SKM-1 (cell line): Measurements from ENCODE around the gene B3GNT8.
"Not testable (repeated sequence)": the region's sequence is repeated elsewhere in the genome, so short reads cannot be mapped to it uniquely, and the experiment has no call there.

Source experiments
- DNase-seq: peaks from one replicate; lab custom pipeline; 2025; ENCODE audit not compliant: unreplicated experiment; lab: John Stamatoyannopoulos, UW

Gene B3GNT8, protein sequence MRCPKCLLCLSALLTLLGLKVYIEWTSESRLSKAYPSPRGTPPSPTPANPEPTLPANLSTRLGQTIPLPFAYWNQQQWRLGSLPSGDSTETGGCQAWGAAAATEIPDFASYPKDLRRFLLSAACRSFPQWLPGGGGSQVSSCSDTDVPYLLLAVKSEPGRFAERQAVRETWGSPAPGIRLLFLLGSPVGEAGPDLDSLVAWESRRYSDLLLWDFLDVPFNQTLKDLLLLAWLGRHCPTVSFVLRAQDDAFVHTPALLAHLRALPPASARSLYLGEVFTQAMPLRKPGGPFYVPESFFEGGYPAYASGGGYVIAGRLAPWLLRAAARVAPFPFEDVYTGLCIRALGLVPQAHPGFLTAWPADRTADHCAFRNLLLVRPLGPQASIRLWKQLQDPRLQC

DNA sequence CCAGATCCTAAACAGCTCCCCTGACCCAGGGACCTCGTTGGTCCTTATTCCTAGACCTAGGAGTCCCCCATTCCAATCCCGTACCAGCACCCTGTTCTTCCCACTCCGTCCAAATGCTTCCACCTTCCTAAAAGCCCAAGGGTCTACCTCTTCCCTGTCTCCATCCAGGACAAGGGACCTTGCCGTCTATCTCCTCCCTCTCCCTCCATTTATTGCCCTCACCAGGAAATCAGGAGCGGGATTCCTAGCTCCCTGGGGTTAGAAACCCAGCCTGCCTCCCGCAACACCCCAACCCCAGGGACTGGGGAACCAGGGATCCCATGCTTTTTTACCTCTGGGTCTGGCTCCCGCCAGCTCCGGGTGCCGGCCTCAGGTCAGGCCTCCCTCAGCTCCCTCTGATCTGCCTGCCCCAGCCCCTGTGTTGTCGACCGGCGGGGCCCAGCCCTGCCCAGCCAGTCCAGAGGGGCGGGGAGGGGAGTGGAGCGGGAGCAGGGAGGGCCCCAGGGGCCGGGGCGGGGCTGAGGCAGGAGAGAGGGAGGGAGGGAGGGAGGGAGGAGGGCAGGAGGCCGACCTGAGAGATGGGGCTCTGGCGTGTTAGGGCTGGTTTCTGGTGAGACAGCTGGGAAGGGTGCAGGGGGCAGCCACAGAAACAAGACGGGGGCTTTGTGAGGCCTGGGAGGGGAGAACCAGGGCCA is at the start of gene B3GNT8:
TSS of gene B3GNT8 (minus strand) at position 423 of the 695 bp plus-strand sequence. CDS start 596 bp downstream, outside the sequence.
- peak; percentile 42 for DNase-seq

DNA sequence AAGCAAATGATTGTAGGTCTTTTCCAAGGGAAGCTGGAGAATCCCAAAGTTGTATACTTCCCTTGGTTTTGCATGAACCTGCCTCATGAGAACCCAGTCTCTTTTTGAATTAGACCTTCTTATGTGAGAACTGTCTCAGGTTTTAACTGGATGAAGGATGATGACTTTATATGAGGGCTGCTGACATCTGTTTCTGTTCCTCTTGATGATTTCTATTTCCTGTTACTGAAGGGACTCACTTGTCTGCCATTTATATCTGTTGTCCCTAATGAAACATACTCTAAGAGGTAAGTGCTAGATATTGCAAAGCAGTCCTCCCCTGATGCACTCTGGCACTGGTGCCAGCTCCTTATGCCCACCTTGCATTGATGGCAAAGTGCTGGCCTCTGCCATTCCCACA is 49.4 kb upstream of the B3GNT8 start:
- no peak for DNase-seq

DNA sequence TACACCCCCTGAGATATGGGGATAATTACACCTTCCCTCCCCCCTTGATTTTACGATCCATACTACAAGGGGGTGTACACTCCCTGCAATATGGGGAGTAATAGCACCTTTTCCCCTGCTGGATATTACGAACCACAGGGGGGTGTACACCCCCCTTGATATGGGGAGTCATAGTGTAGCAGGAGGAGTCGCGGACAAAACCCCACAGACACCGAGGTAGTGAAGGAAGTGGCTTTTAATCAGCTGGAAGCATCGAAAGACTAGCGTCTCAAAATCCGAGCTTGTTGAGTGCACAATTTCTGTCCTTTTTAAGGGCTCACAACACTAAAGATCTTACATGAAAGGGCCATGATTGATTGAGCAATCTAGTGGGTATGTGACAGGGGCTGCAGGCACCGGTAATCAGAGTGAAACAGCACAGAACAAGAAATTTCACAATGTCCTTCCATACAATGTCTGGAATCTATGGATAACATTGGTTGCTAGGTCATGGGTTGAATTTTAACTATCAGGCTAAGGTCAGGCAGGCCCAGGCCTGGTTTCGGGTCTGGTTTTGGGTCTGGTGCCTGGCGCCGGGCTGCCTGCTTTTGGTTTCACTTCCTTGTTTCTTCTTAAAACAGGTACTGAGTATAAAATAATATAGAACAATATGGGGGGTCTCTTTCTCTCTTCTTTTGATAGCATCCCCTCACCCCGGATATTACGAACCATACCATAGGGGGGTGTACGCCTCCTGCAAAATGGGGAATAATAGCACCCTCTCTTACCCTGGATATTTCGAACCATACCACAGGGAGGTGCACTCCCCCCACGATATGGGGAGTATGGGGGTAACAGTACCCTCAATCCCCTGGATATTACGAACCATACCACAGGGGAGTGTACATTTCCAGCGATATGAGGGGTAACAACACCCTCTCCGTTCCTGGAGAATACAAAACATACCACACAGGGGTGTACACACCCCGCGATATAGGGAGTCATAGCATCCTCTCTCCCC is 36.4 kb upstream of the B3GNT8 start:
- not testable (repeated sequence) for DNase-seq

DNA sequence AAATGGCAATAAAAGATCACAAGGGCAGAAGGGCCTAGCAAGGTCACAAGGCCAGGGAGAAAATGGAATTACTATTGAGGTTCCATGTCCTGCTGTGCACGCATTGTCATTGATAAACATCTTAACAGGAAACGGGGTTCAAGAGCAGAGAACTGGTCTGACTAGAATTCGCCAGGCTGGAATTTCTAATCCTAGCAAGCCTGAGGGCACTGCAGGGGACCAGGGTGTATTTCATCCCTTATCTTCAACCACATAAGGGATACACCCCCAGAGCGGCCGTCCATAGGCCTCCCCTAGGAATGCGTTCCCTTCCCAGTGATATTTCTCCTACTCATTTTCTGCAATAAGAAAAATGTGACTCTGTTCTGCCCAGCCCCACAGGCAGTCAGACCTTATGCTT is 35.3 kb upstream of the B3GNT8 start:
- no peak for DNase-seq

DNA sequence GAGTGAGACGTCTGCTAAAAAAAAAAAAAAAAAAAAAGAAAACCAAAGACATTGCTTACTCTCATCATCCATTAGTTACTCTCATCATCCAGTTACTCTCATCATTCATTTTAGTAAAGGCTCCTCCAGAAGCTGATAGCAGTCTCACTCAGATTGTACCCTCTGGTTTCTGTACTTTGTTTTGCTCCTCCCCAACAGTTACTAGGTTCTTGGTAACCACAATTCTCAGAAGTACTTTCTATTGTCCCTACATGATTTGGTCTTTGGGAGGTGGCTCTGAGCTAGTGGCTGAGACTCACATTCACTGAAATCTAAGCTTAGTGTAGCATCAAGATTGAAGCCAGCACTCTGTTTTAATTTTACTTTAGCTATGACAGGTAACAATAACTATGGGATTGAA is 30.1 kb upstream of the B3GNT8 start:
- DNase-seq = no peak

DNA sequence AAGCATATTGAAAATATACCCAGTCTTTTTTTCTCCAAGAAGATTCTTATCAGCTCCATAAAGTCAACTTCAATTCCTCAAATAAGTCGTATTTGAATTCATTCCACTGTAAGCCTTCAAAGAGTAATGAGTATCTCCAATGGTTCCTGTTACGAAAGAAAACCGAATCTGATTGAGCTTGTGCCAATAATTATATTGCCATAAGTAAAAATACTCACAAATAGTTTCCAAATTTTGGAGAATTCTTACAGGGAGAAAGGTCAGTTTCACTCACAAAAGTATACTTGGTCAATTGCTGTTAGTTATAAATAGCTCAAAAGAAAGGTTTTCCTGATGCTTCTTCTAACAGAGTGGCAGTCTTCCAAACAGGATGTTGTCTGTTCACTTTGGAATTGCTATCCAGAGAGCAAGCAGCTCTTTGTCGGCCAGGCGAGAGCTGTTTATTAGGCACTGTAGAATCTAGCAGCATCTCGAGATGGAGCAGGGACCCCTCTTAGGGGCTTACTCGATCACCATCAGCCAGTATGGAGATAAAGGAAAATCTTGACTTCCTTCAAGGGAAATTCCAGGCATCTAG is 29.3 kb upstream of the B3GNT8 start:
- no peak for DNase-seq

DNA sequence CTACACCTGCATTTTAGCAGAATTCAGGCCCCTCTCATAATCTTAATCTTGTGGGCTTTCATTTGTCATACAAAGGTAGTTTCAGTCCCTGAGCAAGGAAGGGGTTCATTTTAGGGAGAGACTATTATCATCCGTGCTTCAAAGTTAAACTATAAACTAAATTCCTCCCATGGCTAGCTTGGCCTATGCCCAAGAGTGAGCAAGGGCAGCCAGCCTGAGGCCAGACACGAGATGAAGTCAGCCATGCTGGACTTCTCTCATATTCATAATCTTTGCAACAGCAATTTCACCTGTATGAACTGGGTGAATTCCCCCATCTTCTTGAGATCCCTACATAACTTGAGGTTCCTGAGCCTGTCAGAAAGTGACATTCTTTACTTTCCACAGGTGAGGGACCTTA is 28.8 kb upstream of the B3GNT8 start:
- DNase-seq = no peak

DNA sequence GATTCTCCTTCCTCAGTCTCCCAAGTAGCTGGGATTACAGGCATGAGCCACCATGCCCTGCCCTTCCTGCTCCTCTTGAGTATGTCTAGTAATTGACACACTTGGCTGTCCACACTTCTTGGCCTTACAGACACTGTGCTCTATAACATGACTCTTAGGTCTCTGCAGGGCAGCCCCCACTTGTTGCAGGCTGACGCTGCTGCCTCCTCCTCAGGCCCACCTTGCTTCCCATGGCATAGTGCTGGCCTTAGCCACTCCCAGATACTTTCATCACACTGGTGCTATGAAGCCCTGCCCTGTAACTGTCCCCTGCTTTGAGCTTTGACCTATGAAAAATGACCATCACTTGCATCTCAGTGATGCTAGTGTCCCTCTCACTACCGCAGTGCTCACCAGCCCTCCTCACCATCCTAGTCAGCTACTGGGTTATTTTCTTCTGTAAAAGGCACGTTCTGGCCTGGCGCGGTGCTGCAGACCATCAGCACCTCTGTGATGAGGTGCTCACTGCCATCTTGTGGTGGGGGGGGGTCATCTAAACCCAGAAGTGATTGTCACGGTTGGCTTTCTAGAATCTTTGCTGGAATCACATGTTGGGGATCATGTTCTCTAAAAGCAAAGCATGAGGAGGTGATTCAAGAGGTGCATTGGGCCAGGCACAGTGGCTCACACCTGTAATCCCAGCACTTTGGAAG is 25.6 kb upstream of the B3GNT8 start:
- DNase-seq = no peak

DNA sequence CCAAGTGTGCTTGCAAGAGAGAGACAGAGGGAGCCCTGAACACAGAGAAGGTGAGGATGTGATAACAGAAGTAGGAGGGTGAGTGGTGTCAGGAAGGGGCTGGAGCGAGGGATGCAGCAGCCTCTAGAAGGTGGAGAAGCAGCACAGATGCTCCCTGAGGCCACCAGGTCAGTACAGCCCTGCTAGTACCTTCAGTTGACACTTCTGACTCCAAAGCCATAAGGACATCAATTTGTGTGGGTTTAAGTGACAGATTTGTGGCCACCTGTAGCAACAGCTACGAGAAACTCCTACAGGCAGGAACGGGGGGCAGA is 22.6 kb upstream of the B3GNT8 start:
- no peak for DNase-seq

DNA sequence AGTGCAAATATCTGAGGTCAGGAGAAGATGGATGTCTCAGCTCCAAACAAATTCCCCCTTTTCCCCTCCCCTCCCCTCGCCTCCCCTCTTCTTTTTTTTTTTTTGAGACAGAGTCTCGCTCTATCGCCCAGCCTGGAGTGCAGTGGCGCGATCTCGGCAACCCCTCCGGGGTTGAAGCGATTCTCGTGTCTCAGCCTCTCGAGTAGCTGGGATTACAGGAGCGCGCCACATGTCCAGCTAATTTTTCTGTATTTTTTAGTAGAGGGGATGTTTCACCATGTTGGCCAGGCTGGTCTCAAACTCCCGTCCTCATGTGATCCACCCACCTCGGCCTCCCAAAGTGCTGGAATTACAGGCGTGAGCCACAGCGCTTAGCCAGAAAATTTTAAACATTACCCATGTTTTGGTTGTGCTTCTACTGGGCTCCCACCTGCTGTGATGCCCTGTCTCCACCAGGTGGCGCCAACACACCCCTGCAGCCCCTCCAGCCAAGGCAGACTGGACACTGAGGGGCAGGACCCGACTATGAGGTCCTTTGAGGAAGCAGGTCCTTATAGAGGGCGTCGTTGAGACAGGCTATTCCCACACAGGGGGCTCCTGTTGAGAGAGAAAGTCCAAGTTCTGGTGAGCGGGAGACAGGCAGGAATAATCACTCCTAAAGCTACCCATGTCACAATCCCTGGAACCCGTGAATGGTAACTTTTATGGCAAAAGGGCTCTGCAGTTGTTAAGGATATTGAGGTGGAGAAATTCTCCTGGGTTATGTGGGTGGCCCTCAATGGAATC is 22.1 kb upstream of the B3GNT8 start:
- DNase-seq = peak; percentile 33

DNA sequence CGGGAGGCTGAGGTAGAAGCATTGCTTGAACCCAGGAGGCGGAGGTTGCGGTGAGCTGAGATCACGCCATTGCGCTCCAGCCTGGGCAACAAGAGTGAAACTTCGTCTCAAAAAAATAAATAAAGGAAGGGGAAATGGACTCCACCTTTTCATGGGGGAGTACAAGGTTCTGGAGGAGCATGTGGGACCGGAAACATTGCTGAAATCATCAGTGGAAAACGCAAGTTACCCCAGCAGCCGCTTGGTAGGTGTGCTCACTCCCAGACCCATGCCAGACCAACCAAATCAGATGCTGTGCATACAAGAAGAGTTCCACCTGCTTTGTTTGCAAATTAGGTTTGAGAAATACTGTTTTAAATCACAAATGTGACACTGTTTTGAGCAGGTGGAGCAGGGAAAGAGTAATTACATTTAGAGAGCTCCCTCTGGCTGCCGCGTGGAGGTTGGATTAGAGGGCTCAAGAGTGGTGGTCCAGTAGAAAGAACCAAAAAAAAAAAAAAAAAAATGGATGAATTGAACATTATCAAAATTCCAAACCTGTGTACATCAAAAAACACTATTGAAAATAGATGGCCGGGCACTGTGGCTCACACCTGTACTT is 20.7 kb upstream of the B3GNT8 start:
- no peak for DNase-seq

DNA sequence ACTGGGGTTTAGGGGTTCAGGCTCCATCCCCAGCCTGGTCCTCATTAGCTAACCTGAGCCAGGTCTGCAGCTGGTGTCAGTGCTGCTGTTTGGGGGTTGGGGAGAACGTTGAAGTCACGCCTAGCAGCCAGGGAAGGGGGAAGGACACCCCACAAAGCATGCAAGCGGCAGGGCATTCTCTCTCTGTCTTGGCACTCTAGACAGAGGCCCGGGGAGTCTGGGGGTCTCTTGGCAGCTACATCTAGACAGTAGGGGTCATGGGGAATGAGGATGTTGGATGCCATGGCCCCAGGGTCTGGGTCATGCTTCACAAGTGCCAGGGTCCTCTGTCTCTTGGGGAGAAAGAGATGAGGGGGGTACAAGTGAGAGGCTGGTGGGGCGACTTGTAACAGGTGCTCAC is 18.4 kb upstream of the B3GNT8 start:
- DNase-seq = no peak

DNA sequence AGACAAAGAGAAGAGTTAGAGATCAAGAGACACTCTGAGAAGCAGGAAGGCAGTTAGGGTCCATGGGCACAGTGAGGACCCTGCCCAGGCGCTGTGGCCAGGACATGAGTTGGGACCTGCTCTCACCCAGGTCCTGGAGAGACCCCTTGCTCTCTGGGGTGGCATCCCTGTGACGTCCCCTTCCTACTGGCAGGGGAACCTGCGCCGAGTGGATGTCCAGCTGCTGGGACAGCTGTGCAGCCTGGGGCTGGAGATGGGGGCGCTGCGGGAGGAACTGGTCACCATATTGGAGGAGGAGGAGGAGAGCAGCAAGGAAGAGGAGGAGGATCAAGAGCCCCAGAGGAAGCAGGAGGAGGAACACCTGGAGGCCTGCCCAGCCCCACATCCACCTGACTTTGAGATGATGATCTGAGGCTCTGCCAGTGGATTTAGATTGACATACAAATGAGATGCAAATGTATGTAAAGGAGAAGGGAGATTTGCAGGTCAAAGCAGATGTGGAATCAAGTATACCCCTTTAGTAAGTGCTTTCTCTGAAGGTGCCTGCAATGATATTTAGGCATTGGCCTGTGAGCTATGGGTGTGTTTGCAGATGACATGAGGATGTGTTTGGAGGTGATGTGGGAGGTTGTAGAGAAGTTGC is 16.8 kb upstream of the B3GNT8 start:
- no peak for DNase-seq

DNA sequence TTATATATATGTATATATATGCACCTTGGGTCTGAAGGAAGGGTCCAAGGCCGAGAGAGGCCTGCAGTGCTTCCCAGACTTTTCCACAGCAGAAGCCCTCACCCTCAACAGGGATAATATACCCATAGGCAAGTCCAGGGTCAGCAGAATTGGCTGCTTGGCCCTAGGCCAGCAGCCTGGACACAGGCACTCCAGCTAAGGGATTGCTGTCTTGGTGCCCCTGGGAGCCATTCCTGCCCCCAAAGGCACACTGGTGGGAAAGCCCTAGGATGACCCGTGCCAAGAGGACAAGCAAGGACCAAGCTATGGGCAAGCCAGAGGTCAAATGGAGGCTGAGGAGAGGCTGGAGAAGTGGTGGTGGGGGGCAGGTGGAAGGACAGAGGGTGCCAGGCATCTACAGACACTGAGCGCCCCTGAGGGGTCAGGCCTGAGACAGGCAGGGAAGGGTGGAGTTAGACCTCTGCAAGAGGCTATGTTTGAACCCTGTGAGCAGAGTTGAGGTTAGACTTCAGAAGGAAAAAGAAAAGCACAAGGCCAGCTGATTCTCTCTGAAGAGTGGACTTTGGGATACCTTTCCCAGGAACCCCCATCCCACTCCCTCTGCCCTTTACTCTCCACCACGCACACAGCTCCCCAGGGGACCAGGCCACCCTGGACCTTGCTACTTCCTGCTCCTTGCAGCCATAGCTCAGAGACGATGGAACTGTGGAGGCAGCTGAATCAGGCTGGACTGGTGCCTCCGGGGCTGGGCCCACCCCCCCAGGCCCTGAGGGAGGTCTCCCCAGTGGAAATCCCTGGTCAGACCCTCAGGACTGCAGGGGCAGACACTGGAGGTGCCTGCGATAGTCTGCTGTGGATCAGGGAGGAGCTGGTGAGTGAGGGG is 15.5 kb upstream of the B3GNT8 start, which contains the start of gene ERICH4:
TSS of gene ERICH4 (plus strand) at position 684 of the 883 bp plus-strand sequence. CDS start at position 698, 14 bp downstream.
- DNase-seq = no peak

DNA sequence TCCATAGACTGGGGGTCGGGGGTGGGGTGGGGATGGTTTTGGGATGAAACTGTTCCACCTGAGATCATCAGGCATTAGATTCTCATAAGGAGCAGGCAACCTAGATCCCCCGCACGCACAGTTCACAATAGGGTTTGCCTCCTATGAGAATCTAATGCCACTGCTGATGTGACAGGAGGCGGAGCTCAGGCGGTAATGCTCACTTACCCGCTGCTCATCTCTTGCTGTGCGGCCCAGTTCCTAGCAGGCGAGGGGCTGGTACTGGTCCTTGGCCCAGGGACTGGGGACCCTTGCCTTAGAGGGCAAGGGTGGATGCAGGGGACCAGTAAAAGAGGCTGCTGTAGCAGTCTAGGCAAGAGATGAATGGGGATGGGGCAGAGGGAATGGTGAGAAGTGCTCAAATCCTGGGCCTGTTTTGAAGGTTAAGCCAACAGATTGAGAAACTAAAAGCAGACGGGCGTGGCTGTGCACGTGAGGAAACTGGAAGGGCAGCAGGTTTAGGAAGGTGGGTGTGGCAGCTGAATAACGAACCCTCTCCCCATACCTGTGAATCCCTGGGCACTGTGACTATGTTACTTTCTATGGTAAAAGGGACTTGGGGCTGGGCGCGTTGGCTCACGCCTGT is 14.3 kb upstream of the B3GNT8 start:
- DNase-seq = no peak

DNA sequence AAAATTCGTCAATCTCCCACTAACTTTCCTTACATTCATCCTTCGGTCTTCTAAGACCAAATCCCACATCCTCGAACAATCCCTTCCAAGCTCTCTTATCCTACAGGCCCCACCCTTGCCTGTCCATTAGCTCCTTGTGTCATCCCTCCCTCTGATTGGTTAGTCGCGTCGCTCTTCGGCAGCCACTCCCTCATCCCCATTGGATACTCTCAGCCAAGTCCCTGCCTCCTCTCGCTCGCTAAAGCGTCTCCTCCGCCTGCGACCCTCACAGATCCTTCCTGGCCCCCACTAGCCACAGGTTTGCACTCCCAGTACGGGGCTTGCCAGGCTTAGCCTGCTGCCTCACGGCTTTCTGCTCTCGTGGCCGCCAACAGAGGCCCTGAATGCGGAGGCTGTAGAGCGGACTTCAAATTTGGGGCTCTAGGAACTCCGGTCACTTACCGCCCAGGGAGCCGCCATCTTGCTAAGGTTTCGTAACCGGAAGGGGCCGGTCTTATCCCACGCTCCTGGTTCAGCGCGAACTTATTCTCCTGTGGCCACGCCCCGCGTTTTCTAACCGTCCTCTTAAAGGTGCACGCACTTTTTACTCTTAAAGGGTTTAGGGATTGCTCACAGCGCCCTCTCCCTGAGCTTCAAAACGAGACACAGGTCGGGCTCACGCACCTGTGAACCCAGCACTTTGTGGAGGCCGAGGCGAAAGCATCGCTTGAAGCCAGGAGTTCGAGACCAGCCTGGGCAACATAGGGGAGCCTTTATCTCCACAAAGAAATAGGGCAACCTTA is 12.5 kb upstream of the B3GNT8 start, which contains the start of gene DMAC2:
TSS of gene DMAC2 (minus strand) at position 472 of the 782 bp plus-strand sequence. CDS start at position 459, 13 bp downstream.
- DNase-seq = peak; percentile 96
